ENCODE data around the gene SPTBN1. TPM values are rescaled to one million over a fixed set of nuclear protein-coding genes. Genes with fewer than 3 reads are reported as not detected.
"Not testable (repeated sequence)": the region's sequence is repeated elsewhere in the genome, so short reads cannot be mapped to it uniquely, and the experiment has no call there.

SPTBN1 gene
- total RNA-seq, 1 donor from 2014 or later: 53.8 TPM

- H3K27me3 Mint-ChIP-seq; intact Hi-C loops (cut with micrococcal nuclease): not testable (repeated sequence)
These were observed 52.9 kb downstream of the SPTBN1 start for GRCh38 chr2:54509043-54509442.

DNA sequence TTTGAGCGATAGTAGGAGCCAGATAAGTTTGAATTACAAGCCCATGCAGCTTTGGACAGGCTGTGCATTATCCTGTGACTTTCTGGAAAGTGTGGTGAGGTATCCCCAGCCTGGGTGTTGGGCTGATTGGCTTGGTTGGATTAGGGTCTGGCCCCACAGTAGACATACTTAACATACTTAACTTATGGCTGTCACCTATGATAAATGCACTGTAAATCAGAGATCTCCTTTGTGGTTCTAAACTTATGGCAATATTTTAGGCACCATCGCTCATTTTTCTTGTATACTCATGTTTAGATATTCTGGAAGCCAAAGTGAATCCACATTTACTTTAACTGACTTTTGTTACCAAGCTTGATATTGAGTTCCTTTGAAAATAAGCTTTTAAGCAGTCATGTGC lies 54.8 kb downstream of the SPTBN1 start:
- Mint-ChIP-seq H3K36me3 (ENCODE audit: low read depth) (no peaks in the 10 kb centered on the region), H3K27ac (no peak overlapping the region), H3K4me1 (peaks cover 4% of the 10 kb centered on the region), H3K4me3 (no peak overlapping the region), H3K9me3 (no peaks in the 10 kb centered on the region), H3K27me3 (peaks cover 8% of the 10 kb centered on the region)
- no peak for DNase-seq
- intact Hi-C loops (cut with micrococcal nuclease): no loop called here

More at GRCh38 chr2:54509043-54509442, 52.9 kb downstream of the SPTBN1 start:
- not testable (repeated sequence) for H3K36me3 Mint-ChIP-seq (ENCODE audit: low read depth); H3K4me1 Mint-ChIP-seq; H3K9me3 Mint-ChIP-seq; H3K27ac Mint-ChIP-seq; H3K4me3 Mint-ChIP-seq; DNase-seq

DNA sequence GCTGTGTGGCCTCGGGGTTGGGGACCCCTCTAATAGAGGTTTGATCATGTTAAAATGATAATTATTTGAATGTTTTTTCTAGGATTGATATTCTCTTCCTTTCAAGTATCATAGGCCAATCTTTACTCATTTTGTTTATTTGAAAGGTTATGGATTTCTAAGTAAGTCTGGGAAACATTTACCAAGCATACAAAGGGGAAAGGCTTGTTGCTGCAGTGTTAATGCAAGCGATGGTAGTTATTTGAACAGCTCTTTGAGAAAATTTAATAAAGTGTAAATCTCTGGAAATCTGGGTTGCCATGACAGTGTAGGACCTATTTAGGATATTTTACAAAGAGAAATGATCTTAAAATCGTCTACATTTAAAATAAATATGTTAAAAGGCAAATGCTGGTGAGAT lies 56.1 kb downstream of the SPTBN1 start:
- DNase-seq: no peak
- H3K4me3 Mint-ChIP-seq: no peak overlapping the region
- H3K27ac Mint-ChIP-seq: no peak overlapping the region
- peaks cover 14% of the 10 kb centered on the region for H3K27me3 Mint-ChIP-seq
- H3K36me3 Mint-ChIP-seq (ENCODE audit: low read depth): no peaks in the 10 kb centered on the region
- no peaks in the 10 kb centered on the region for H3K9me3 Mint-ChIP-seq
- intact Hi-C loops (cut with micrococcal nuclease): no loop called here
- peaks cover 4% of the 10 kb centered on the region for H3K4me1 Mint-ChIP-seq

DNA sequence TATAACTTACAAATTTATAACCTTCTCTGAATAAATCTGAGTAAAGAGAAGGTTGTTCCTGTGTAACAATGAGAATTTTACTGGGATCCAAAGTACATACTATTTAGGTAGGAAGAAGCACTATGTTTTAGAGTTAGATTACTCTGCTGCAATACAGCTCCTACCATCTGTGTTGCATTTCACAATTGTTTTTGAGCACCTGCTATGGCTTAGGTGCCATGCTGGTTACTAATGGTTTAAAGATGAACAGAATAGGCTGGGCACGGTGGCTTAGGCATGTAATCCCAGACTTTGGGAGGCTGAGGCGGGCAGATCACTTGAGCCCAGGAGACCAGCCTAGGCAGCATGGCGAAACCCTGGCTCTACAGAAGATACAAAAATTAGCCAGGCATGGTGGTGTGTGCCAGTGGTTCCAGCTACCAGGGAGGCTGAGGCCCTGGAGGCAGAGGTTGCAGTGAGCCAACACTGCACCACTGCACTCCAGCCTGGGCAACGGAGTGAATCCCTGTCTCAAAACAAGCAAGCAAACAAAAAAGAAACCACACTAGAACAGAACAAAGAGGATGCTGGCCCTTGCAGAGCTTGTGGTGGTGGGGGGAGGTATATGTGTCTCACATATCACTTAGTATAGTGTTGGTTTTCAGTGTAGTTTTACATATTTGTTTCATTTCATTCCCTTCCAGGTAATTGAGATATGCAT lies 56.7 kb downstream of the SPTBN1 start:
- Mint-ChIP-seq H3K9me3 (no peaks in the 10 kb centered on the region), H3K36me3 (ENCODE audit: low read depth) (no peaks in the 10 kb centered on the region)

GRCh38 chr2:54513363-54513715 lies 57.2 kb downstream of the SPTBN1 start:
- H3K4me3 Mint-ChIP-seq: no peak overlapping the region
- intact Hi-C loops (cut with micrococcal nuclease): no loop called here

More for the DNA sequence above, 56.7 kb downstream of the SPTBN1 start:
- DNase-seq: no peak
- Mint-ChIP-seq H3K27me3 (peaks cover 14% of the 10 kb centered on the region), H3K4me3 (no peak overlapping the region), H3K4me1 (peaks cover 4% of the 10 kb centered on the region), H3K27ac (no peak overlapping the region)
- intact Hi-C loops (cut with micrococcal nuclease): no loop called here

DNA sequence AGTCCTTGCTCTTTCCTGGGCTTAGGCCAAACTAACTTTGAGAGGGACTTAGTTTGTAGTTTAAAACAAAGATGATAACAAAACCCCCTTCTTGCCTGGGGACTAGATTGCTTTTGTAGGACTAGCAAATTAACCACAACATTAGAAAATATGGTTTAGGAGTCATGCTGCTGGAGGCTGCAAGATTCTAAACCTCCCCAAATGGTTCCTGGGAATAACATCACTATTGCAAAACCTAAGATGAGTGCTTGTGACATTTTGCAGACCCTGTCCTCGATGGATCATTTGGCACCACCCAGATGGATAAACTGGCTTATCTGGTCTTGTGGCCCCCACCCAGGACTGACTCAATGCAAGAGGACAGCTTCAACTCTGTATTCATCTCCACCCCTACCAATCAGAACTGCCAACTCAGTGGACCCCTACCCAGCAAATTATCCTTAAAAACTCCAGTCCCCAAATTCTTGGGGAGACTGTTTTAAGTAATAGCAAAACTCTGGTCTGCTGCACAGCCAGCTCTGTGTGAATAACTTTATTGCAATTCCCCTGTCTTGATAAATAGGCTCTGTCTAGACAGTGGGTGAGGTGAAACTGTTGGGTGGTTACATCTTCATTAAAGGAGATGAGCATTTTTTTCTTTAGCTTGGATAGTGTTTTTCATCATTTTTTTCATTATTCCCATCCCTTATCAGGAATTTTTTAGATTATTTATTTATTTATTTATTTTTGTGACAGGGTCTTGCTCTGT lies 58.9 kb downstream of the SPTBN1 start:
- Mint-ChIP-seq H3K4me3 (no peak overlapping the region), H3K4me1 (peaks cover 4% of the 10 kb centered on the region), H3K36me3 (ENCODE audit: low read depth) (no peaks in the 10 kb centered on the region), H3K27me3 (peaks cover 27% of the 10 kb centered on the region), H3K27ac (no peak overlapping the region), H3K9me3 (no peaks in the 10 kb centered on the region)
- intact Hi-C loops (cut with micrococcal nuclease): no loop called here
- no peak for DNase-seq

More at GRCh38 chr2:54513363-54513715, 57.2 kb downstream of the SPTBN1 start:
- peaks cover 4% of the 10 kb centered on the region for H3K4me1 Mint-ChIP-seq
- peaks cover 16% of the 10 kb centered on the region for H3K27me3 Mint-ChIP-seq
- no peak overlapping the region for H3K27ac Mint-ChIP-seq
- no peaks in the 10 kb centered on the region for H3K36me3 Mint-ChIP-seq (ENCODE audit: low read depth)
- no peaks in the 10 kb centered on the region for H3K9me3 Mint-ChIP-seq
- no peak for DNase-seq

- H3K4me1 Mint-ChIP-seq: peaks cover 4% of the 10 kb centered on the region
- peaks cover 30% of the 10 kb centered on the region for H3K27me3 Mint-ChIP-seq
- H3K9me3 Mint-ChIP-seq: no peaks in the 10 kb centered on the region
- H3K27ac Mint-ChIP-seq: no peak overlapping the region
- DNase-seq: no peak
- H3K36me3 Mint-ChIP-seq (ENCODE audit: low read depth): no peaks in the 10 kb centered on the region
- intact Hi-C loops (cut with micrococcal nuclease): no loop called here
- H3K4me3 Mint-ChIP-seq: no peak overlapping the region
These were observed 60.7 kb downstream of the SPTBN1 start for GRCh38 chr2:54516842-54517241.

DNA sequence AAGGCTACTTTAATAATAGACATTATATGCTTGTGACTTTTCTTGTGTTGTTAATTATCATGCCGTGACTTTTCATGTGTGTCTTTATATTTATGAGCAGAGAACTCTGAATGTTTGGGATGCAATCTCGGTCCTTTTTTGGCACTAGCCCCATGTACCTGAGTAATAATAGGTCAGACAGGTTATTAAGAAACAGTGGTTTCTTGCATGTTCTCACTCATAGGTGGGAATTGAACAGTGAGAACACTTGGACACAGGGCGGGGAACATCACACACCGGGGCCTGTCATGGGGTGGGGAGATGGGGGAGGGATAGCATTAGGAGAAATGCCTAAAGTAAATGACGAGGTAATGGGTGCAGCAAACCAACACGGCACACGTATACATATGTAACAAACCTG lies 61.9 kb downstream of the SPTBN1 start:
- H3K4me1 Mint-ChIP-seq; H3K36me3 Mint-ChIP-seq (ENCODE audit: low read depth); H3K9me3 Mint-ChIP-seq; H3K27ac Mint-ChIP-seq; intact Hi-C loops (cut with micrococcal nuclease); H3K4me3 Mint-ChIP-seq; DNase-seq: not testable (repeated sequence)
- peaks cover 30% of the 10 kb centered on the region for H3K27me3 Mint-ChIP-seq

GRCh38 chr2:54518430-54518829 lies 62.3 kb downstream of the SPTBN1 start:
- intact Hi-C loops (cut with micrococcal nuclease): no loop called here
- H3K27me3 Mint-ChIP-seq: peaks cover 28% of the 10 kb centered on the region
- H3K36me3 Mint-ChIP-seq (ENCODE audit: low read depth): no peaks in the 10 kb centered on the region

DNA sequence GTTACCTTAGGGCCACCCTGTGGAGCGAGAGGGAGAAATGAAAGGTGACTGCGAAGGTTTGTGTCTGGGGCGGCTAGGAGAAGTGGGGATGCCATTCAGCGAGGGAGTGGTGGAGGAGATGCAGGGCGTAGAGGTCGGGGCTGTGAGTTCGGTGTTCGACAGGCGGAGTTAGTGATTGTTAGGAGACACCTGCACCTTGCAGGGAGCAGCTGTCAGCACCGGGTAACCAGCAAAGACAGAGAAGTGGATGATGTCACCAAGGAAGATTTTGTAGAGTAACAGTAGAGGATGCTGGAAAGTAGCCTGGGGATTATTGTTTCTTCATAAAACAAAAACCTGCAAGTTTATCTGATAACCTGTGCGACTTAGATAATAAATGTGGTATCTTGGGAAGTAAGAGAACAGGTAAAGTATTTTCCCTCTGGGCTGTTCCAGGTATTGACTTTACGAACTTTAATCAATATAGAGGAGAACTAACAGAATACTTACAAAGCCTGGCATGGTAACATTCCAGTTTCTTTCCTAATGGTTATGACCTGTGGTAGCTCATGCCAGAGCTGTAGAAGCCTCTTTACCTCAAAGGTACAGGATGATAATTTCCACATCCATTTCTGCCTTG lies 63.8 kb downstream of the SPTBN1 start:
- peaks cover 16% of the 10 kb centered on the region for H3K4me1 Mint-ChIP-seq
- H3K4me3 Mint-ChIP-seq: no peak overlapping the region
- no peaks in the 10 kb centered on the region for H3K36me3 Mint-ChIP-seq (ENCODE audit: low read depth)
- no peak overlapping the region for H3K27ac Mint-ChIP-seq
- intact Hi-C loops (cut with micrococcal nuclease): loop anchor here (5.0 to 10.0 kb wide), 3 partner anchors 202 to 655 kb away; partner anchors contain the start of gene EML6
- no peak for DNase-seq
- H3K27me3 Mint-ChIP-seq: peaks cover 28% of the 10 kb centered on the region
- H3K9me3 Mint-ChIP-seq: no peaks in the 10 kb centered on the region

More at GRCh38 chr2:54518430-54518829, 62.3 kb downstream of the SPTBN1 start:
- no peak overlapping the region for H3K27ac Mint-ChIP-seq
- no peak for DNase-seq
- no peak overlapping the region for H3K4me3 Mint-ChIP-seq
- peaks cover 5% of the 10 kb centered on the region for H3K4me1 Mint-ChIP-seq
- H3K9me3 Mint-ChIP-seq: no peaks in the 10 kb centered on the region

- H3K27ac Mint-ChIP-seq: no peak overlapping the region
- H3K27me3 Mint-ChIP-seq: peaks cover 27% of the 10 kb centered on the region
- H3K4me1 Mint-ChIP-seq: peaks cover 16% of the 10 kb centered on the region
- DNase-seq: no peak
- no peak overlapping the region for H3K4me3 Mint-ChIP-seq
- intact Hi-C loops (cut with micrococcal nuclease): loop anchor here (5.0 to 10.0 kb wide), 3 partner anchors 202 to 654 kb away; partner anchors contain the start of gene EML6
- H3K9me3 Mint-ChIP-seq: no peaks in the 10 kb centered on the region
- H3K36me3 Mint-ChIP-seq (ENCODE audit: low read depth): no peaks in the 10 kb centered on the region
These were observed 64.6 kb downstream of the SPTBN1 start for GRCh38 chr2:54520687-54521086.

GRCh38 chr2:54522624-54523281 lies 66.6 kb downstream of the SPTBN1 start:
- H3K9me3 Mint-ChIP-seq: no peaks in the 10 kb centered on the region
- intact Hi-C loops (cut with micrococcal nuclease): loop anchor here (1.0 to 10.0 kb wide), 8 partner anchors 84 to 652 kb away; partner anchors contain the start of gene EML6

DNA sequence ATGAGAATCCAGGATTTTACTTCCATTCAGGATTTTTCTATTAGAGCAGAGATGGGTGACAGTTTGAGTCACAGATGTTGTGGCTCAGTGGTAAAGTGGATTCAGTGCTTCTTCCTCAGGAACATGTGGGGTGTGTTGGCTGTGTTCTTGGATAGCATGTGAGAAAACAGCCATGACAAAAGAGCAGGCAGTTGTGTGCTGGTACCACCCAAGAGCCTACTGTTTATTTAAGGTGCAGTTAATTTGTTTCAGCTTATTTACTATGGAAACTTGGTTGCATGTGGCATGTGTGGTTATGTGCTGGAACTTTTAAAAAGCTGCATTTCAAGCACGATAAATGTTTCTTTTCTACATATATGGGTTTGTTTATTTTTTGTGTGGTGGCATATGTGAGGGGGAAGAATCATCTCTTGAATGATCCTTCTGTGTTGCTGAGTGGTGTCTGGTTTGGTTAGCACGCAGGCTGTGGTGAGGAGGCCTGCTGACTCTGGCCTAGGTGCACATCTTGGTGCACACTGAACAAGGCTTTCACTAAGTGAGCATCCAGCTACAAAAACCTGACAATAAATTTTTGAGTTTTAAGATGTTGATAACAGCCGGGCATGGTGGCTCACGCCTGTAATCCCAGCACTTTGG lies 67.3 kb downstream of the SPTBN1 start:
- Mint-ChIP-seq H3K36me3 (ENCODE audit: low read depth) (no peaks in the 10 kb centered on the region), H3K4me1 (peaks cover 17% of the 10 kb centered on the region), H3K27me3 (peaks cover 19% of the 10 kb centered on the region), H3K9me3 (no peaks in the 10 kb centered on the region), H3K27ac (no peak overlapping the region), H3K4me3 (no peak overlapping the region)
- intact Hi-C loops (cut with micrococcal nuclease): loop anchor here (2.0 to 10.0 kb wide), 5 partner anchors 83 to 651 kb away; partner anchors contain the start of gene EML6
- no peak for DNase-seq

More at GRCh38 chr2:54522624-54523281, 66.6 kb downstream of the SPTBN1 start:
- Mint-ChIP-seq H3K4me1 (peaks cover 17% of the 10 kb centered on the region), H3K36me3 (ENCODE audit: low read depth) (no peaks in the 10 kb centered on the region), H3K27me3 (peaks cover 21% of the 10 kb centered on the region), H3K4me3 (no peak overlapping the region), H3K27ac (no peak overlapping the region)
- peak; percentile 90 for DNase-seq

Measured in activated CD4-positive, alpha-beta T cell treated with anti-CD3 and anti-CD28 coated beads, Interleukin-2, amount 10 ng/mL, durations not matched to agents 24 days and 14 days (primary cell).